GM19035 (cell line): Measurements from ENCODE around the gene NRG2.

Experiments used
- ATAC-seq: cut with Tn5 transposase; IDR thresholded peaks from one replicate; pipeline ENCODE4 v1.9.1; 2021; ENCODE audit not compliant: unreplicated experiment

Gene NRG2

DNA sequence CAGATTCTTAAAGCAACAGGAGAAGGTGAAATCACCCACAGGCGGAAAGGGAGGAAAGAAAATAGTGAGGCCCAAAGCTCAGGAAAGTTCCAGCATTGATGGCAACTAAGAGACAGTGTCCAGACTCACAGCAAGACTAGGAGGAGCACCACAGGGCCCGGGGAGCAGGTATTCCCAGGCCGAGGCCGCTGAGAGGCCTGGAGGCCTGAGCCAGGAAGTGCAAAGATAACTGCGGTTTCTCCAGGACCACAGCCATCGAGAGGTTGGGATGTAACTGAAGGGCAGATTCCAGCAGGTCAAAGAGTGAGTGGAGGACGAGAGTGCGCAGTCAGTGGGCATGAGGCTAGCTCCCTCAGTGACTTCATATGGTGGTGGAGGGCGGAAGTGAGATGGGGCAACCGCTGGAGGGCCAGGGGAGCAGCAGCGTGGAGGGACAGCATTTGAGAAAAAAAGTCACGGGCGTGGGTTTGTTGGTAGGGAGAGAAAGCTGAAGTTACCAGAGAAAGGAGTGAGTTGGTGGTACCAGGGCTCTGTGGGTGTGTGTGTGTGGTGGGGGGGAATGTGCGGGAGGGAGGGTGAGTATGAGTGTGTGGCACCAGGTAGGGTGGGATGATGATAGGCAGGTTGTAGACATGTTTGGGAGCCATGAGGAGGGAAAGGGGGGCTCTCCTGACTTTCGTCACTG lies 157.8 kb downstream of the NRG2 start:
- ATAC-seq = no peak

DNA sequence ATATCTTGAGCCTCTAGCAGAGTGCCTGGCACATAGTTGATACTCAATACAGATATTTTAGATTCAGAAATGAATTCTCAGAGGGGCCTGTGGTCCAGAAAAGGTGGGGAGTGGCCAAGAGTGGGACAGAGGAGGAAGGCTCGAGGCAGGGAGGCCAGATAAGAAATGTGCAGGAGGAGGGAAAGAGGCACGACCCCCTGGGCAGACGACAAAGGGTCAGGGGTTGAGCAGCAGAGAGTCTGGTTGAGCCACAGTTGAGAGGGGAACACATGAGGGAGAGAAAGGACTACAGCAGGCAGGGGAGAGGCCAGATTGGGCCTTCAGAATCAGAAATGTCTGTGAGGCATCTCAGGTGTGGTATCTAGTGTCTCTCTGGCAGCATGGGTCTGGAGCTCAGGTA lies 158.4 kb downstream of the NRG2 start:
- ATAC-seq = no peak

DNA sequence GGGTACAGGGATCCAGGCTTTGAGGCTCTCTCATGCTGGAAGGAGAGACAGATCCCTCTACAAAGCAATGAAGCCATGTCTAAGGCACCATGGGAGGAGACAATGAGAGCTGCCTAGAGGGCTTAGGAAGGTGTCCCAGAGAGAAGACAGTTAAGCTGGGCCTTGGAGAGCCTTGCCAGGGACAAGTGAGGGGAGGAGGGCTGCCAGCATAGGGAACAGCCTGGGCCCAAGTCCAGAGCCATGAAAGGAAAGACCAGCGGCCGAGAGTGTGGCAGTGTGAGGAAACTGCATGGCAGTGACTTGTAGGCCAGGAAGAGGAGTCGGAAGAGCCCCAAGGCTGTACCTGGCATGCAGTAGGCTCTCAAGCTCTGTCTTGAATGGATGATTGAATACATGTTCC lies 159.0 kb downstream of the NRG2 start:
- ATAC-seq = no peak

DNA sequence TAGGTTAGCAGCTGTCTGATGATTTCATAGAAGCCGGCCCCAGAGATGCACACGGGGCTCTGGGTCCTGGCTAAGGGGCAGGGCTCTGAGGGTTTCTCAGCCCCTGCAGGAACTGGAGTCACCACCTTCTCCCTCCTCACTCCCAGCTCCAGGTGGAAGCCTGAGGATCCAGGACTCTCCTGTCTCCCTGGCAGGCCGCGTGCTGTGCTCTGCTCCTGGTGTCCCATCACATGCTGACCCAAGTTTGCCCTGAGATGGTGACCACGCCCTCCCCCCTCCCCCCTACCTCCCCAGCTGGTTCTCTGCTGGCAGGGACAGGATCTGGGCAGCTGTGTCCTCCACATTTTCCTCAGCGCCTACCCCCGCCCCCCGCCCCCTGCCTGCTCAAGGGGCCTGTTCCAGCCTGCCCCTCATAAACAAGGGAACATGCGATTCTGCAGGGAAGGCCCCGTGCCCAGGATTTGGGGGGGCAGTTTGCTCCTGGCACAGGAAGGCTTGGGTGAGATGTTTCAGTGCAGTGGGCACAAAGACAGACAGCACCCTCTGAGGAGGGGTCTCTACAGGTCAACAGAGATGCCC lies 160.0 kb downstream of the NRG2 start:
- ATAC-seq = no peak

DNA sequence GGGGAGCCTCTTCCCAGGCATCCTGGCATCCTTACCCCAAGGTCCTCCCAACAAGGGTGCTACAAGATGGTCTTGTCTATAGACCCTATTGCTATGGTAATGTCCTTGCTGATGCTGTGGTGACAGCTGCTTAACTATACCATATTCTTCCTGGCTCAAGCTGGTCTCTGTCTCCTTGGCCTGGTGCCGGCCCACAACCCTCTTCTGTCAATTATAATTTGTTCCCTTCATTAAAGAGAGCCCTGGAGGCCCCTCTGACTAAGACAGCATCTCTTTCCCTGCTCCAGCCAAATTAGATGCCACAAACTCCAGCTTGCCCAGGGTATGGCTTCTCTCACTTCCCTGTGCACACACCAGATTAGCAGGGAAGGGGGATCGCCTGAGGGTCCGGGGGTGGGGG lies 160.8 kb downstream of the NRG2 start:
- no peak for ATAC-seq

DNA sequence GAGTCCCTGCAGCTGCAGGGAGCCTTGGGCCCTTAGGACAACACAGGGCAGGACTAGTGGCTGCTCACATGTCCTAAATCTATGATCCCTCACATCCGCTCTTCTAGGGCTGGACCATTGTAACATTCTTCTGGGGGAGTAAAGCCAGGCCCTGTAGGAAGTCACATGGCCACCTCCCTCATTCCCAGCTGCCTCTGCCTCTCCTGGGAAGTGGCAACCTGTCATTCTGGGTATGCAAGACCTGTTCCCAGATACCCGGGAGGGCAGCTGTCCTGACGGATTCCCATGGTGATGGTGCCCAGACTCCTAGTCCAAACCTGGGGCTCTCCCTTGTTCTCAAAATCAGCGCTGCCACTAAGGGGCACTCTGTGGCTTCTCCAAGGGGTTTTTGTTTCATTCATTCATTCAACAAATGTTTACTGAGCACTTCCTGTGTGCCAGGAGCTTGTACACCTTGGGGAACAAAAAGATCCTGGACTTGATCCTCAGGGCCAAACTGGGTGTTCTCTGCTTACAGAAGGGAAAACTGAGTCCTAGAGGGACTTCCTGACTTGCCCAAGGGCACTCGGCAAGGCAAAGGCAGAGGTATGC lies 161.9 kb downstream of the NRG2 start:
- no peak for ATAC-seq

DNA sequence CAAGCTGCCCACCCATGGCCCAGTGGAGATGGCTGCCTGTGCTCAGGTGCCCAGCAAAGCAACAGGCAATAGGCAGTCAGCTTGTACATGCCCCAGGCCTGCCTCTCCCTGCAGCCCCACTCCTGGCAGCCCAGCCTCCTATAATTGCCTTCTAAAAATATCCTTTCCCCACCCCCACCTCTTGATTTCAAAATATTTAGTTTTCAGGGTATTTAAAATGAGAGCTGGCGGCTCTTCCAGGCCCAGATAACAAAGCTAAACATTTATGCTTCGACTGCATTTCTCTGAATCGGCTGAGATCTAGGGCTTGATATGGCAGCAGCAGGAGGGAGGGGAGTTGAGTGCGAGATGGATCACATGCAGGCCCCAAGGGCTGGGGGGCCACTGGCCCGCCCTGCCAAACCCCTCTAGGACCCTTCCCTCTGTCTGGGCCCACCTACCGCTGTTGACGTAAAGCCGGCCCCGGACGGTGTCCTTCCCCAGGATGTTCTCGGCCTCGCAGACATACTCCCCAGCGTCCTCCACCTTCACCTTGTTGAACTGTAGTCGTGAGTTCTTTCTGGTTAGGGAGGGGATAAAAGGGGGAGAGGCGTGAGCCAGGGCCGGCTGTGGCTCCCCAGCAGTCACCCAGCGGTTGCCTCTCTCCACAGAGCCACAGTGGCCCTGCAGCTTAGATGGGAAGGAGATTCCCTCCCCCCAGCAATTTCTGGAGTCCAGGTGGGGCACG lies 162.5 kb downstream of the NRG2 start:
- ATAC-seq = no peak

DNA sequence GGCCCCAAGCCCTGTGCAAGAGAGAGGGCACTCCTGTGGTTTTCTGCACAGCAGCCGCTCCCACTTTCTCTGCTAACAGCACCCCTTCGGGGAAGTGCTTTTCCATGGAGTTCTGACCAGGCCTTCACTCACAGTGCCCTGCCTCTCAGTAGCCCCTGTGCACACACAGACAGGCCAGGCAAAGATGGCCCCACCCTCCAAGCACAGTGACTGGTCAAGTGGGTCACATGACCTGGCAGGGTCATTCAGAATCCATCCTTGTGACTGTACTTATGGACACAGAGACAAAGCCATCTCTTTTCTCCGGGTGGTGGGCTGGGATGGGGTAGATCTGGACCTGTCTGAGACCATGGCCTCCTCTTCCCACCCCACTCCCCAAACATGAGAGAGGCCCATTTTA lies 165.0 kb downstream of the NRG2 start:
- no peak for ATAC-seq

DNA sequence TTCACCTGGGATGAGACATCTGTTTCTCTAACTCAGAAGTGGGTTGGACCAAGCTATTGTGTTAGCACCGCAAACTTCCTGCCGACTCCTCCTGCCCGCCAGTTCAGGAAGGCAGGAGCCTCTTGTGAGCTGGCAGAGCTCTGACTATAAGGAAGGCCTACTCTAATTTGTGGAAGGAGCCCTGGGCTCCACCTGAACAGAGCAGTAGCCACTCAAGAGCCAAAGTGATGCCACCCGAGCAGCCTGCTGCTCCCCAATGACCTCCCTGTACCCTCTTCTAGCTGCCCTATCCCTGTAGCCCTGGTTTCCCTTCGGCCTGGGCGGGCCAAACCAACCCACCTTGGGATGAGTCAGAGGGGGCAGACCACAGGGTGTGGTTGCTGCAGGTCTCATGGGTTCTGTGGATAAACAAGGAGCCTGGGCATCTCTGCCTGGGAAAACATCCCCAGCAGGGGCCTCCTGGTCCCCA lies 165.9 kb downstream of the NRG2 start:
- ATAC-seq = no peak

DNA sequence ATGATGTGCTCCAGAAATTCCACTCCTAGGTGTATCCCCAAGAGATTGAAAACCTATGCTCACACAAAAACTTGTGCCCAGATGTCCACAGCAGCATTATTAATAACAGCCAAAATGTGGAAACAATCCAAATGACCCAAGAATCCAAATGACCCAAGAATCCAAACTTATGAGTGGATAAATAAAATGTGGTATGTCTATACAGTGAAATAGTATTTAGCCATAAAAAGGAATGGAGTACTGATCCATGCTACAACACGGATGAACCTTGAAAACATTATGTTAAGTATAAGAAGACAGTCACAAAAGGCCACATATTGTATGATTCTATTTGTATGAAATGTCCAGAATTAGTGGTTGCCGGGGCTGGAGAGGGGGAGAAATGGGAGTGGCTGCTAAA lies 167.1 kb downstream of the NRG2 start:
- no peak for ATAC-seq

DNA sequence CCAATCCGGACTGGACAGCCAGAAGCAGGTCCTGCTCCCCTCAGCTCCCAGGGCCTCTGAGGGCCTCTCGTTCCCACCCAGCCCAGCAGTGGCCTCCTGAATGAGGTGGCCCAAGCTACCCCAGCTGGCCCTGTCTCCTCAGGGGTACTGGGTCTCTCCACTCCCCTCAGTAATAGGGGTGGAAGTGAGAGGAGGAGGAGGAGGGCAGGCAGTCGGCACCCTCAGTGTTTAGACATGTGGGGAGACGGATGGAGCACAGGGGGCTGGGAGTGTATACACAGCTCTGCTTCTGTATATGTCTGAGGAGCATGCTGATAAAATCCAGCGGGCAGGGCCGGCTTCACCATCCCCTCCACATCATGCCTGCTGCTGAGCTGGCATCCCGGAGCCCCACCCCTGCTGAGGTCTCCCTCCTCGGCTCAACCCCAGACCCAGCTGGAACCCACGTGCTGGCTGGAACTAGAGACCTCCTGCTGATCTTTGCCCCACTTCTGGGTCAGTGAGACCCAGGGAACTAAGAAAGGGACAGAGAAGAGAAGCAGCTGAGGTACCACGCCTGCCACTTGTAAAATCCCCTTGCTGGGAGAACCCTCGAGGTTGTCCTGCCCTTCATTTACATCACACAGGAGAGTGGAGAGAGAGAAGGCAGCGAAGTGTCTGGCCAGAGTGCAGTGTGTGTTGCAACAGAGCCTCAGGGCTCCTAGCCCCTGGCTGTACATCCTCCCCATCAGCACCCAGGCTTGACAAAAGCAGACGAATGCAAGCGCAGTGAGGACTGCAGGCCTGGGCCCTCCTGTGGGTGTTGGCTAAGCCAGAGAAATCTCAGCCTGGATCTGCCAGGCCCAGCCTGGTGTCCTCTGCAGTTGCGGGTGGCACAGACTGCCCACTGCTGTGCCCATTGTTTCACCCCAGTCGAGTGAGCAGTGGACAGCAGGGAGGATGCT lies 170.0 kb downstream of the NRG2 start:
- no peak for ATAC-seq

DNA sequence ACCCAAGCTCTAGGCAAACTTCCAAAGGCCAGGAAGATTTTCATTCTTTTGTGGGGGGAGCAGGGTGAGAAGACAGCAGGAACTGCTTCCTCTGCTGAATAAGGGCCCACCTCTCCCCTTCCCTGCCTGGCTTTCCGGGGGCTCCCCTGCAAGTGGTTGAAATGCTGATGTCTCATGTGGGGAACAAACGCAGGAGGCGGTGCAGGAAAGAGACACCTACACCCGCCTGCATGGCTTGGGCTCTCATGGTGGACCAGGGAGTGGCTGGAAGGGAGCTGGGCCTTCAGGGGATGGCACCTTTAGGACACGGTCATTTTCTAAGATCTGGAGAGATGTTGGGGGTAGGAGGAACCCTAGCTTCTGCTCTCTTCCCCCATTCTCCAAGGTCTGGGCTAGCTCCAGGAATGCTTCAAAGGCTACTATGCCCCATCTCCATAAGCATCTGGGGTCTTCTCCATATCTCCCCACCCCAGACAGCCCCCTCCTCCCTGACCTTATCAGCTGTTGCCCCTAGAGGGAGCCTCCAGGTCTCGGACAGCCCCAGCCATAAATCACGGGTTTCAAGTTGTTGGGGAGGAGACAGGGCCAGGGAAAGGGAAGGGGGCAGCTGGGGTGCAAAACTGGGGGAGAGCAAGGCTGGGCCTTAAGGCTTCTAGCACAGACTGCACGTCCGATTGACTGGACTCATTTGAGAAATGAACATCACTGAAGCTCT lies 170.9 kb downstream of the NRG2 start:
- ATAC-seq = no peak

DNA sequence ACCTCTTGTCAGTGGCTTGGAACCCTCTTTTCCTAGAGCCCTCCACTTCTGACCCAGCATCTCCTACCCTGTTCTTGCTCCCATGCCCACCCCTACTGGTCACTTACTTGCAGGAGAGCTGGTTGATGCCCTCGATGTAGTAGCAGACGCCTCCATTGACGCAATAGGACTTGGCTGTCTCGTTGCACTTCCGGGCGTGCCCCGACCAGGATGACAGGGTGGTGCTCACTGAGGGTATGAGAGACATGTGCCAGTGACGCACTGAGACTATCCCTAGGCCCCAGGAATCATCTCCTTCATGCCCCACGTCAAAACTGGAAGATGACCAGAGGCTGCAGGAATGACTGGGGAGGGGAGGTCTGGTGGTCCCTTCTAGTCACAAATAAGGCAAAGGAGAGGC lies 171.5 kb downstream of the NRG2 start:
- ATAC-seq = no peak

DNA sequence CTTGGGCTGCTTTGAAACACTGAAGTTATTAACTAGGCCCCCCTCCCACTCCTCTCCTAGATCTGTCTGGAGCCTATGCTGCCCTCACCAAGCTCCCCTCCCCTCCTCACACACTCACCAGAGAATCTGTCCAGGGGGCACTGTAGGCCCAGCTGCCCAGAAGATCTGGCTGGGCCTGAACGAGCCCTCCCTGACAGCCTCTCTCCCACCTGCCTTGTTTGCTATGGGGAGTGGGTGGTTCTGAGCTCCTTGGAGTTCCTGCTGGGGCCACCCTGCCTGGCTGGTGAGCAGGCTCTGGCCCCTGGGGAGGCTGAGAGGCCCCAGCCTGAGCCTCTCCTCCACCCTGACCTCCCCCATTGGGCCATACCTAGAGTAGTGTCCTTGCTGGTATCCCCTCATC lies 172.4 kb downstream of the NRG2 start:
- no peak for ATAC-seq

DNA sequence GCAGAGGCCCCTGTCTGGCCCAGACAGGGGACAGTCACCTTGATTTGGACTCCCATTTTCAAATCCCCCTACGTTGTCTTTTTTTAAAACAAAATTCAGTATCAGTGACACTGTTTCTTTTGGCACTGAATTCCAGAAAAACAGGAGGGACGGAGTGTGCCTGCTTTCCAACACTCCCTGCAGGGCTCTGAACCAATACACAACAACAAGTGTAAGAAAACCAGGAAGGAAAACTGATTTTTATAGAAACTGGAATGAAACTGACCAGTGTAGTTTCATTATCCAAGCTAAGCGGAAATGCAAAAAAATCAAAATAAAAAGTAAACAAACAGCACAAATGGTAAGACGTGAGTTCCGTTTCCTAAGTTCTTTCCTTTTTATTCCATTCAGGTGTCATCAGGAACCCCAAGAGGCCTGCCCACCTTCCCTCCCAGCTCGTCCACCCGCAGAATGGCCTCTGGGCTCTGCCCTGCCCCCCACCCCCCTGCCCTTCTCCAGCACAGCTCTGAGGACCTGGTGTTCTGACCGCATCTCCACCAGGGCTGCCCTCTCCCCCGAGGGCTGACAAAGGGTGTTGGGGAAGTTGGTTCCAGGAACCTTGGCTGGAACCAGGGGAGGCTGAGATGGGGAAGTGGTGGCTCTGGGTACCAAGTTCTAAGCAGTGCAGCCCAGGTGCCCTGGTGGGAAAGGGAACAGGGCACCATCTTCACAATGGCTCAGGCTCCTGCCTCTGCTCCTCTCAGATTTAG lies 173.9 kb downstream of the NRG2 start:
- ATAC-seq = no peak

DNA sequence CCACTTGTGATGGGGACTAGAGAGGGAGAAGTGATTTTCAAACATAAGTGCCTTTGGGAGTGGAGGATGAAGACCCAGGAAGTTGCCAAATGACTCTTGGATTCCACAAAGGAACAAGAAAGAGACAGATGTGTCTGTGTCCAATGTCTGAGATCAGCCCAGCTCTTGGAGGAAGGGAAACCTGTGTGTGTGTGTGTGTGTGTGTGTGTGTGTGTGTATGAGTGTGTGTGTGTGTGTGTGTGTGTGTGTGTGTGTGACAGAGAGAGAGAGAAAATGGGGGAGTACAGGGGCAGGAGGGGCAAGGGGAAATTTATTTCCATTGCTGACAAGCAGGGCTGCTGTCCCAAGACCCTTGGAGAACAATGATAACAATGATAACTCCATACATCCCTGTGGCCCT lies 175.5 kb downstream of the NRG2 start:
- no peak for ATAC-seq

DNA sequence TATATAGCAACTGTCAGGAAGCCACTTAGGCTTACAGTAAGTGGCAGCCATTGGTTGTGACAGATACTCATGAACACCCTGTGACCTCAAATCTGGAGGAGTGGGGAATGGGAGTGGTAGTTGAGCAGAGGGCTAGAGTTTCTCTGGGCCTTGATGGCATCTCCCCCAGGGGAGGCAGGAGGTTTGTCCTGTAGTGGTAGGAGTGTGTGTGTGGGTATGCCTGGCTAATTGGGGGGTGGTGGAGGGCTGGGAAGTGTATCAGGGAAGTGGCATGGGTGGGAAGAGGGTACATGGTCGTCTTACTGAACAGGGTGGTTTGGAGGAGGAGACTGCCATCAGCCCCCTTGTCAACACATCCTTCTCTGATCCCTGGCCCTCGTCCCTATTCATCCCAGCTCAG lies 176.0 kb downstream of the NRG2 start:
- no peak for ATAC-seq

DNA sequence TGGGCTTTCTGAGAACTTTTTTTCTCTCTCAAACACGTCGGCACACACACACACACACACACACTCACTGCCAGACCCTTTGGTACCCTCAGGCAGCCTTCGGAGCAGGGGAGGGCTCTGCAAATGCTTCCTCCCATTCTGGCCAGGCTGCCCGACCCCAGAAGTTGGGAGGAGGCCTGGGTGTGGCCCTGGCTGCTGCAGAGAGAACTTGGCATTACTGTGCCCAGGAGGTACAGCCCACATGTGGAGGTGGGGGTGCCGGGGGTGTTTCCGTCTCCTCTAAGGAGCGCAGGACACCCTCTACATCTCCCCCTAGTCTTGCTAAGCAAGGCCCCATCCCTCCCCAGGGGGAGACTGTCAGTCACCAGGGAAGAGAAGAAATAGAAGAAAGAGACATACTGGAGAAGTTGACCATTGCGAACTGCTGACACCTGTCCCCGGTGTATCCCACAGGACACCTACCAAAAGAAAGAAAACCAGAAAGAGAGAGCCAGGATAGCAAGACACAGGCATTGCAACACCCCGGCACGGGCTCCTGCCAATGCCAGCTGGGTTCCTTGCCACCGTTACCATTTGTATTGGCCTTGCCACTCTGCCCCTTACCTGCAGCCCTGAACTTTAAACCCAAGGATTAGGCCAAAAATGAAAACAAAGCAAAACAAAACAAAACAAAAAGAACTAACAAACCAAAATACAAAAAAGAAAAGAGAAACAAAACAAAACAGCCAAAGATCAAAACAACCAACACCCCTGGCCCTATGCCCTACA lies 178.2 kb downstream of the NRG2 start:
- ATAC-seq = no peak
